GM04504 (cell line): ENCODE measurements around the gene BMP7.
"Not testable (repeated sequence)": the region's sequence is repeated elsewhere in the genome, so short reads cannot be mapped to it uniquely, and the experiment has no call there.

Experiments
- DNase-seq: peaks from one replicate; pipeline ENCODE4 v3.0.0-alpha.2; 2012; ENCODE audit warnings: low read depth

The BMP7 gene

GRCh38 chr20:57287901-57288300 lies 21.5 kb upstream of the BMP7 start:
- no peak for DNase-seq

- DNase-seq, result no peak
These were observed 20.8 kb upstream of the BMP7 start for GRCh38 chr20:57287007-57287880.

GRCh38 chr20:57283860-57284259 lies 17.4 kb upstream of the BMP7 start:
- no peak for DNase-seq

GRCh38 chr20:57282670-57283361 lies 16.4 kb upstream of the BMP7 start:
- no peak for DNase-seq

GRCh38 chr20:57281900-57282299 lies 15.5 kb upstream of the BMP7 start:
- no peak for DNase-seq

GRCh38 chr20:57280221-57280620 lies 13.8 kb upstream of the BMP7 start:
- no peak for DNase-seq

GRCh38 chr20:57279548-57279947 lies 13.1 kb upstream of the BMP7 start:
- DNase-seq, result not testable (repeated sequence)

GRCh38 chr20:57278457-57278856 lies 12.0 kb upstream of the BMP7 start:
- DNase-seq, result no peak

- DNase-seq, result no peak
These were observed 11.1 kb upstream of the BMP7 start for GRCh38 chr20:57277398-57278105.

- no peak for DNase-seq
These were observed 9.8 kb upstream of the BMP7 start for GRCh38 chr20:57276221-57276620.

- DNase-seq, result no peak
These were observed 9.4 kb upstream of the BMP7 start for GRCh38 chr20:57275813-57276212.

GRCh38 chr20:57275334-57275733 lies 8.9 kb upstream of the BMP7 start:
- DNase-seq, result no peak

- DNase-seq, result no peak
These were observed 8.4 kb upstream of the BMP7 start for GRCh38 chr20:57274846-57275245.

- DNase-seq, result no peak
These were observed 7.9 kb upstream of the BMP7 start for GRCh38 chr20:57274299-57274698.

GRCh38 chr20:57272883-57273535 lies 6.6 kb upstream of the BMP7 start:
- DNase-seq, result no peak

- DNase-seq, result no peak
These were observed 4.0 kb upstream of the BMP7 start for GRCh38 chr20:57270204-57270984.

- no peak for DNase-seq
These were observed 2.9 kb upstream of the BMP7 start for GRCh38 chr20:57269148-57269984.

- DNase-seq, result no peak
These were observed 2.1 kb upstream of the BMP7 start for GRCh38 chr20:57268399-57269076.

- DNase-seq, result no peak
These were observed 849 bp upstream of the BMP7 start for GRCh38 chr20:57267158-57267821.

- DNase-seq, result no peak
These were observed 497 bp downstream of the BMP7 start for GRCh38 chr20:57265997-57266290.
